ENCODE data around the gene ADAT1. TPM values are rescaled to one million over a fixed set of nuclear protein-coding genes. Genes with fewer than 3 reads are reported as not detected.
"Not testable (repeated sequence)": the region's sequence is repeated elsewhere in the genome, so short reads cannot be mapped to it uniquely, and the experiment has no call there.

ADAT1 gene
- total RNA-seq, 1 donor from 2014 or later = 60.9 TPM

DNA sequence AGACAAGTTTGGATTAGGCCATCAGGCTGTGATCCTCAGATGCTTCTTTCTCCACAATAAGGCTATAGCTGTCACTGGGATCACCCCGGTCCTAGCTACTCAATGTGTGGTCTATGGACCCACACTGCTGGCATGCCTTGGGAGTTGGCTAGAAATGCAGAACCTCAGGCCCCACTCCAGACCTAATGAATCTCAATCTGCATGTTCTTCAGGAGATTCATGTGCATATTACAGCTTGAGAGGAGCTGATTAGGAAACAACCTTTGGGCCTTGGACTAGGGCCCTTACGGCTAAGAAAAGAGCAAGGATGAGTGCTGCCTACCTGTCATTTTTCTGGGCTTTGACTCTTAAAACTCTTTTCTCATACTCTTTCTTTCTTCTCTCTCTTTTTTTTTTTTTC lies 7.5 kb downstream of the ADAT1 start:
- Mint-ChIP-seq H3K9me3 (no peaks in the 10 kb centered on the region), H3K4me1 (ENCODE audit: low read depth) (peaks cover 25% of the 10 kb centered on the region), H3K27me3 (ENCODE audit: insufficient read depth) (no peaks in the 10 kb centered on the region), H3K27ac (no peak overlapping the region), H3K36me3 (ENCODE audit: low read depth) (peaks cover 55% of the 10 kb centered on the region), H3K4me3 (no peak overlapping the region)
- no peak for DNase-seq (ENCODE audit: low spot score)
- intact Hi-C loops (cut with micrococcal nuclease) = no loop called here

DNA sequence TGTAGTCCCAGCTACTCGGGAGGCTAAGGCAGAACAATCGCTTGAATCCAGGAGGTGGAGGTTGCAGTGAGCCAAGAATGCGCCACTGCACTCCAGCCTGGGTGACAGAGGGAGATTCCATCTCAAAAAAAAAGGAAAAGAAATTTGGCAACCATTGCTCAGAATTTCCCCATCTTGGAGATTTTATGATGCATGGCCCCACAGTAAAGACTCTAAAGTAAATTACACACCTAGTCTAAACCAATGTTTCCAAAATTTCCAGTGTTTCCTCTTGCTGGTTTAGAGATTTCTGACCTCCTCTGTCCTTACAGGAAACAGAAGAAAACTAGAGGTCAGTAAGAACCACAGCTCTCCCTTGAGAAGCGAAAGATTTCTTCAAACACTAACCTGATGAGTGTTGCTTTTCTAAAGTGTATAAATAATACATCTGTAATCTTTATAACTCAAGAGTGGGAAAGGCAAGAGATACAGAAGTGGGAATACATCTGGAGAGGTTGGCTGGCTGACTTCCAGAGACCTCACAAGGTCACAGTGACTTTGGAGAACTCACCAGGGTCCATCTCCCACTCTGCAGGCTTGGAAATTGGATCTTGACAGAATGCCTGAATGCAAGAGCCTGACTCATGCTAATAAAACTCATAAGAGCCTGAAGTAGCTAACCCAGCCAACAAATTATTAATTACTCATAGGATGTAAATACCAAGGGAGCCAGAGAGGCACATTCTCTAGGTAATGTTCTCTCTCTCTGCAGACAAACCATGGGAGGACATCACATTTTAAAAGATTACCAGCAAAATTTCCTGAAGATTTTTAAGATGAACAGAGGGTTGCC lies 8.8 kb downstream of the ADAT1 start:
- intact Hi-C loops (cut with micrococcal nuclease) = no loop called here
- no peaks in the 10 kb centered on the region for H3K27me3 Mint-ChIP-seq (ENCODE audit: insufficient read depth)
- H3K9me3 Mint-ChIP-seq = no peaks in the 10 kb centered on the region
- H3K4me3 Mint-ChIP-seq = no peak overlapping the region
- H3K36me3 Mint-ChIP-seq (ENCODE audit: low read depth) = peaks cover 53% of the 10 kb centered on the region
- H3K4me1 Mint-ChIP-seq (ENCODE audit: low read depth) = peaks cover 20% of the 10 kb centered on the region
- DNase-seq (ENCODE audit: low spot score) = no peak
- H3K27ac Mint-ChIP-seq = no peak overlapping the region

DNA sequence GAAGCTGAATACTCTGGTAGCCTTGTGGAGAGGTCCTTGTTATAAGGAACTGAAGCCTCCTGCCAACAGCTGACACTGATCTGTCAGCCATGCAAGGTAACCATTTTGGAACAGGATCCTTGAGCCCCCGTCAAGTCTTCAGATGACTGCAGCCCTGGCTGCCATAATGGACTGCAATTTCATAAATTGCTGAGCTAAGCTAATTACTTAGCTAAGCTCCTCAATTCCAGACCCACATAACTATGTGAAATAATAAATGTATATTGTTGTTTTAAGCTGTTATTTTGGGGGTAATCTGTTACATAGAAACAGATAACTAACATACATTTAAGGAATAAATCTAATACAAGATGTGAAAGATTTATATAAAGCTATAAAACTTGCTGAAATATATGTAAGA lies 16.6 kb downstream of the ADAT1 start:
- peaks cover 31% of the 10 kb centered on the region for H3K36me3 Mint-ChIP-seq (ENCODE audit: low read depth)

DNA sequence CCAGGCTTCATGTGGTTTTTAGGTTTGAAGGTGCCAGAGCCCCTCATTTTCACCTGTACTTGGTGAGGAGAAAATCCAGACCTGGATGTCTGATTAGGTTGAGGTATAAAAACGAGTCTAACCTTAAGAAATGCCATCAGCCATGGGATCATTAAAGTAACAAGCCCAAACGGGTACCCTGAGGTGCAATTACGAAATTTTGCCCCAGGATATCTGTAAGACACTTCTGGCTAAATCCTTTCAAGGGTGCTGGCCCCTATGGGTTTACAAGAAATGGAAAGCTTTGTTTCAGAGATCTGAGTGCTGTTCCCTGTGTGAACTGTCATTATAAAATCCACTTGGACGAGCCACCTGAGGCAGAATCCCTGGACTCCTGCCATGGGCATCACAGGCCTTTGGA lies 19.8 kb downstream of the ADAT1 start:
- intact Hi-C loops (cut with micrococcal nuclease) = no loop called here
- peaks cover 44% of the 10 kb centered on the region for H3K36me3 Mint-ChIP-seq (ENCODE audit: low read depth)
- DNase-seq (ENCODE audit: low spot score) = no peak
- peaks cover 10% of the 10 kb centered on the region for H3K9me3 Mint-ChIP-seq
- no peaks in the 10 kb centered on the region for H3K27me3 Mint-ChIP-seq (ENCODE audit: insufficient read depth)
- H3K4me1 Mint-ChIP-seq (ENCODE audit: low read depth) = no peaks in the 10 kb centered on the region
- H3K27ac Mint-ChIP-seq = no peak overlapping the region
- no peak overlapping the region for H3K4me3 Mint-ChIP-seq

More for the DNA sequence above, 16.6 kb downstream of the ADAT1 start:
- DNase-seq (ENCODE audit: low spot score) = no peak
- intact Hi-C loops (cut with micrococcal nuclease) = no loop called here
- H3K27ac Mint-ChIP-seq = no peak overlapping the region
- no peaks in the 10 kb centered on the region for H3K27me3 Mint-ChIP-seq (ENCODE audit: insufficient read depth)
- no peaks in the 10 kb centered on the region for H3K4me1 Mint-ChIP-seq (ENCODE audit: low read depth)
- H3K9me3 Mint-ChIP-seq = peaks cover 10% of the 10 kb centered on the region
- no peak overlapping the region for H3K4me3 Mint-ChIP-seq

DNA sequence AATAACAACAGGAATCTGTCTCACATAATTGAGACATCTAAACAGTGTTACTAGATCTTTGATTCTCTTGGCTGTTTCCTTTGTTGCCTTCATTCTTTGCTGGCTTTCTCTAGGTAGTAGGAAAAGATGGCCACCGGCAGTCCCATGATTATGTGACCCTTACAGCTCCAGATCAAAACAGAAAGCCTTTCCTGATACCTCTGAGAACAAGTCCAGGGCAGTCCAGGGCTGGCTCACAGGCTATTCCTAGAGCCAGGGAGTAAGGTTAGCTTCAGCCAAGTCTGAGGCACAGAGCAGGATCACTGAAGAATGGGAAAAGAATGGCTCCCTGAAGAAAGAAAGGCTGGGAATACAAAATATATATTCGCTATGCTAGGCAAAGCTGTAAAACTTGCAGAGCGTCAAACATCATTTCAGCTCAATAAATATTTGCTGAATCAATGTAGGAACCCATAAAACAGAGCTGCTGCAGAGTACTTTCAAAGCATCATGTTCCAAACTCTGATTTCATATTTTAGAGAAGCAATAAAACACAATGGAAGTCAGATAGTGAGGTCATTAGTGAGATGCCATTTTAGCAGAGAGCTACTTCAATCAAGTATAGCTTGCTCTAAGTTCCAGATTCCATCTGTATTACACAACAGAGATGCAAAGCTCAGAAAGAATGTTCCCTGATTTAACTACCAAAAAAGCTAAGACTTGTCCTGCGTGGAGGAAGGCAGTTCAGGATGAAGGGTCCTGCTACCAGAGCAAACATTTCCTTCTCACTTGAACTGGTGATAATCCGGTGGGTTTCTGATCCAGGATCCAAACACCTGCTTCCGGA lies 23.4 kb downstream of the ADAT1 start:
- Mint-ChIP-seq H3K27ac (no peak overlapping the region), H3K4me3 (no peak overlapping the region), H3K9me3 (peaks cover 16% of the 10 kb centered on the region), H3K27me3 (ENCODE audit: insufficient read depth) (no peaks in the 10 kb centered on the region), H3K4me1 (ENCODE audit: low read depth) (peaks cover 7% of the 10 kb centered on the region), H3K36me3 (ENCODE audit: low read depth) (peaks cover 52% of the 10 kb centered on the region)
- no peak for DNase-seq (ENCODE audit: low spot score)
- intact Hi-C loops (cut with micrococcal nuclease) = no loop called here

DNA sequence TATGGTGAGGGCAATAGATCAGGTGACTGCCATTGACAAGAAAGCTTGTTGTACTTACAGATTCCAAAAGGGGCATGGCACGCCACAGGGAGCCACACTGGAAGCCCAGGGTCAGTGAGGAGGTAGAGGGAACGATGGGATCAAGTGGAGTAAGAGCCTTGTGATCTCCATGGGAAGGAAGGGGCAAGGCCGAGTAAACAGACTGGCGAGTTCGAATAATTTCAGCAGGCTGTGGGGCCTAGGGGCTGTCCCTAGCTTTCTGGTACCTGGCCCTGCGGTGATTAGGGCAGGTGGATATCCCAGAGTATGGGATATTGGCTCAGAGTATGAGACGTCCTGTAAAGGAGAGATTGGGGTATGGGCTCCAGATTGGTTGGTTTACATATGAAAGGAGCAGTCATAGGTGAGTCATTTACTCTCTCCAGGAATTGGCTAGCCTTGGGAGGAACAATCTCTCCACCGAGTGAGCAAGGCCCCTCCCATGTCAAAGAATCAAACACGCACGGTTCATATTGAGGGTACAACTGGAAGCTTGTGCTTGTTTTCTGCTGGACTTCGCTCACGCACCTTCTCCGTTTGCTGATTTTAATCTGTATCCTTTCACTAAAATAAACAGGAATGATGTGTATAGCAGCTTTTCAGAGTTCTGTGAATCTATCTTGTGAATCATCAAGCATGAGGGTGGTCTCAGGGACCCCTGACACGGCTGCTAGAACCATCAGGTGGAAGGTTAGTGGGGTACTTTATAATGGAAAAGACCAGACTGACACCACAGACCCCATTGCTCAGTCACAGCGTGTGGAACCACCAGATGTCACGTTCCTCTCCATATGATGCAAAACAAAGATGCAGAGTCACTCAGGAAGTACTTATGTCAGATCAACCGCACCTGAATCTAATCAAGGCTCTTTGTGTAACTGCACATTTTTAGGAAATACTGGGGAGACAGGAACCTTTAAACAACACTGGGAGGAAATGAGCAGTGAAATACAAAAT lies 29.0 kb downstream of the ADAT1 start:
- Mint-ChIP-seq H3K9me3 (peaks cover 5% of the 10 kb centered on the region), H3K27ac (peak overlapping the region; percentile 45), H3K4me3 (no peak overlapping the region), H3K36me3 (ENCODE audit: low read depth) (peaks cover 20% of the 10 kb centered on the region), H3K27me3 (ENCODE audit: insufficient read depth) (no peaks in the 10 kb centered on the region), H3K4me1 (ENCODE audit: low read depth) (peaks cover 22% of the 10 kb centered on the region)
- intact Hi-C loops (cut with micrococcal nuclease) = no loop called here
- no peak for DNase-seq (ENCODE audit: low spot score)

DNA sequence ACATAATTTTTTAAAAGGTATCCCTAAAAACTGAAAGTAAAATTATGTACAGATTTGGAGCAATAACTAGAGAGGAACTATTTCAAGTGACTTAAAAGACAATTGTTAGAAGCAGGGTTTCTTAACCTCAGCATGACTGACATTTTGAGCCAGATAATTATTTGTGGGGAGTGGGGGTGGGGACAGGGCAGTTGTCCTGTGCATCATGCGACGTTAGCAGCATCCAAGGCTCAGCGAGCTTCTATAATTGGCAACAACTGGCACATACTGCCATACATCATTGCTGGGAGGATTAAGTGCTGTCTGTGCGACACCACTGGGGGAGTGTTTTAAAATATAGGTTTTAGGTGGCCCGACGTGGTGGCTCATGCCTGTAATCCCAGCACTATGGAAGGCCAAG lies 29.8 kb downstream of the ADAT1 start:
- Mint-ChIP-seq H3K27me3 (ENCODE audit: insufficient read depth) (no peaks in the 10 kb centered on the region), H3K36me3 (ENCODE audit: low read depth) (peaks cover 21% of the 10 kb centered on the region), H3K4me3 (no peak overlapping the region), H3K4me1 (ENCODE audit: low read depth) (peaks cover 22% of the 10 kb centered on the region), H3K9me3 (peaks cover 5% of the 10 kb centered on the region), H3K27ac (no peak overlapping the region)
- intact Hi-C loops (cut with micrococcal nuclease) = no loop called here
- no peak for DNase-seq (ENCODE audit: low spot score)

DNA sequence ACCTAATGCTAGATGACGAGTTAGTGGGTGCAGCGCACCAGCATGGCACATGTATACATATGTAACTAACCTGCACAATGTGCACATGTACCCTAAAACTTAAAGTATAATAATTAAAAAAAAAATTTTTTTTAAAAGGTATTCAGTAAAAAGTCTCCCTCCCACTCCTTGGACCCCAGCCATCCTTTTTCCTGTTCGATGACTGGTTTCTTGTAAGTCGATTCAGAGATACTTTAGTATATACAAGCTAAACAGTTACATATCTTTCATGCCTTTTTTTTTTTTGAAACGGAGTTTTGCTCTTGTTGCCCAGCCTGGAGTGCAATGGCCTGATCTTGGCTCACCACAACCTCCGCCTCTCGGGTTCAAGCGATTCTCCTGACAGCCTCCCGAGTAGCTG lies 31.2 kb downstream of the ADAT1 start:
- H3K36me3 Mint-ChIP-seq (ENCODE audit: low read depth) = peaks cover 11% of the 10 kb centered on the region
- H3K27me3 Mint-ChIP-seq (ENCODE audit: insufficient read depth); intact Hi-C loops (cut with micrococcal nuclease): not testable (repeated sequence)

DNA sequence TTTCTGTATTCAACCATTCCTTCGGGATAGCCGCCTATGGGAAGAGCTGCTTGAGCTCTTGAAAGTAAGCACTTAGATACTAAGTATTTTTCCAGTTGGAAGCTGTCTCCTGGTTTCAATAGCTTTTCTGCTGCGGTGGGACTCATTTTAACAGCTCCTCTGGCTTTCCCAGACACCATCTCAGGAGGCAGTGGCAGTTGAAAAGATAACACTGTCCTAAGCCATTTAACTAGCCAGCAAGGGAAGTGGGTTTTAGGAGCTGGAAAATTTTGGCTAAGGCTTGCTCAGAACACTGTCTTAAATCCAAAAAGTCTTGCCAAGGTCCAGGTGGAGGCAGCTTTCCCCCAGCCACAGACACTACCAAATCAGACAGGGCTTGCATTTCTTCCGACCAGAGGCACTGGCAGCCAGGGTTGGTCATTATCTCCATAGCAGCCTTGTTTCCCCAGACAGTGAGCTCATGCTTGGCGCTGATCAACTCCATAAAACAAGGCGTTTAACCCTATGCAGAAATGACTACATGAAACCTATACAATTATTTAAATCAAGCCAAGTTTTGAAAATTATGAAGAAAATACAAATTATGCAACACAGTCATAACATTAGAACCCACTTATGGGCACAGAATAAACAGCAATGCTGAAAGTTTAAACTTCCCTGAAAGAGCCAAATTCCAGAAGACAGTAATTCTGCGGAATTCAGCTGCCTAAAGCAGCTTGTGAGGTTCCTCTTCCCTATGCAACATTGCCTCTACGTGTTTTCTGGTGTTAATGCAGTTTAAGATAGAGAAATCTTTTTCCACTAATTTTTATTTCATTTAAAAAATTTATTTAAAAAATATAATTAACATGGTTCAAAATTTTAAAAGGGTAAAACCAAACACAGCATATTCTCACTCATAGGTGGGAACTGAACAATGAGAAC lies 31.9 kb downstream of the ADAT1 start:
- Mint-ChIP-seq H3K9me3 (no peaks in the 10 kb centered on the region), H3K27ac (no peak overlapping the region), H3K36me3 (ENCODE audit: low read depth) (peaks cover 9% of the 10 kb centered on the region), H3K27me3 (ENCODE audit: insufficient read depth) (no peaks in the 10 kb centered on the region), H3K4me3 (no peak overlapping the region), H3K4me1 (ENCODE audit: low read depth) (peaks cover 22% of the 10 kb centered on the region)
- DNase-seq (ENCODE audit: low spot score) = no peak
- intact Hi-C loops (cut with micrococcal nuclease) = no loop called here

More for the DNA sequence above, 31.2 kb downstream of the ADAT1 start:
- not testable (repeated sequence) for H3K27ac Mint-ChIP-seq; H3K4me3 Mint-ChIP-seq; H3K9me3 Mint-ChIP-seq; DNase-seq (ENCODE audit: low spot score)
- H3K4me1 Mint-ChIP-seq (ENCODE audit: low read depth) = peaks cover 22% of the 10 kb centered on the region

DNA sequence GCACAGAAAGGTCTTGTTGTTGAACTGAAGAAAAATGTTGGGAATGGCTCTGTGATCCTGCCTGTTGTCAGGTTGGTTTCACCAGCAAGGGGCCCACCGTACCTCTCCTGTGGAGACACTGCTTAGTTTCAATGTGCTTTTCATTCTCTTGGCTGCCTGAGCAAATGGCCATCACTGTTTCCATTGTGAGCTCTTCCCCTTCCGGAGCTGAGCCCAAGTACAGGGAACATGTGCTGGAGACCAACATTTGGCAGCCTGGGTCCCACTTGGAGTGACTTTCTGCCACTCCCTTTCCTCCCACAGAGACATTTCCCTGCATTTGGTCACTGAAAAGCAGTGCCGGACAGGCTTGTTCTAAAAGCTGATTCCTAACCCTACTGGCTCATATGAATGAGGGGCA lies 33.8 kb downstream of the ADAT1 start:
- intact Hi-C loops (cut with micrococcal nuclease) = no loop called here
- Mint-ChIP-seq H3K4me3 (no peak overlapping the region), H3K27ac (no peak overlapping the region), H3K27me3 (ENCODE audit: insufficient read depth) (no peaks in the 10 kb centered on the region), H3K4me1 (ENCODE audit: low read depth) (peaks cover 14% of the 10 kb centered on the region), H3K9me3 (no peaks in the 10 kb centered on the region), H3K36me3 (ENCODE audit: low read depth) (peaks cover 3% of the 10 kb centered on the region)
- no peak for DNase-seq (ENCODE audit: low spot score)

DNA sequence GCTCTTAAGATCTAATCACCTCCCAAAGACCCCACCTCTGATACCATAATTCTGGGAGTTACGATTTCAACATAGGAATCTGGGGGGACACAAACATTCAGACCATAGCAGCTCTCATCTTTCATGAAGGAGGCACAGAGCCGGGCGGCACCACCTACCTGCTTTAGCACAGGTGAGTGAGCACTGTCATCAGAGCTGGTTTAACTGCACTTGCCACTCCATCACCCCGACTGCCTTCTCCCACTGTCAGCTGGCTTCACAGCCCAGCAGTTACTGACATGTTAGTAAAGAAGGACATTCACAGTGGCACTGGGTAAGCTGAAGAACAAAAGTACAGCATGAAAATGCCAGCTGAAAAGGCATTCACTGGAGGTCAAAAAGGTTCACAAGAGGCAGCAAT lies 34.4 kb downstream of the ADAT1 start:
- Mint-ChIP-seq H3K4me3 (no peak overlapping the region), H3K27ac (no peak overlapping the region), H3K9me3 (no peaks in the 10 kb centered on the region), H3K36me3 (ENCODE audit: low read depth) (peaks cover 2% of the 10 kb centered on the region), H3K27me3 (ENCODE audit: insufficient read depth) (no peaks in the 10 kb centered on the region), H3K4me1 (ENCODE audit: low read depth) (peaks cover 9% of the 10 kb centered on the region)
- intact Hi-C loops (cut with micrococcal nuclease) = no loop called here
- no peak for DNase-seq (ENCODE audit: low spot score)

DNA sequence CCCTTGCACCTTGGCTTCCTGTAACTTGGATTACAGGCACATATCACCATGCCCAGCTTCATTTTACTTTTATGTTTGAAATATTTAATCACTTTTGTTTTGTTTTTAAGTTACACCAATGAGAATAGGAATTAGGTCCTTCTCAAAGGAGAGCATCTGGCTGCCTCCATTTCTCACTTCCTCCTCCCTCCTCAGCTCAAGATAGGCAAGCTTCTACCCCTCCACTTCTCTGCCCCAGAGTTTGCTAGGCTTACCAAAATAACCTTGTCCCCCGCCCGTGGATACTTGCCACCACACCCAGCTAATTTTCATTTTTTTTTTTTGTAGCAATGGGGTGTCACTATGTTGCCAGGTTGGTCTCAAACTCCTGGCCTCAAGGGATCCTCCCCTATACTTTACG lies 39.0 kb downstream of the ADAT1 start:
- Mint-ChIP-seq H3K9me3 (no peaks in the 10 kb centered on the region), H3K4me3 (no peak overlapping the region), H3K27ac (no peak overlapping the region), H3K36me3 (ENCODE audit: low read depth) (peaks cover 10% of the 10 kb centered on the region), H3K4me1 (ENCODE audit: low read depth) (peaks cover 7% of the 10 kb centered on the region), H3K27me3 (ENCODE audit: insufficient read depth) (no peaks in the 10 kb centered on the region)
- no peak for DNase-seq (ENCODE audit: low spot score)
- intact Hi-C loops (cut with micrococcal nuclease) = no loop called here
